GM12878 (cell line): ENCODE data around the gene ATF6. TPM values are rescaled to one million over a fixed set of nuclear protein-coding genes. Genes with fewer than 3 reads are reported as not detected.

Experiments used
- ATAC-seq: fragments of 200-7000 bp; cut with Tn5 transposase; 3 replicates; pipeline ENCODE4 v1.9.1; 2020; ENCODE audit warnings: mild to moderate bottlenecking, moderate library complexity
- BruUV-seq: library from RNA; stranded (reverse); fragments of 400-500 nt; replicated peaks from 2 replicates; lab custom pipeline; 2021; lab: Mats Ljungman, UMichigan
- CTCF ChIA-PET: fragments of 300-600 bp; sonication (Branson Sonifier 250); formaldehyde crosslinking; extraction: SDS; loops from one replicate; lab custom pipeline; 2021; ENCODE audit warnings: inconsistent platforms; lab: Yijun Ruan, JAX
- POLR2A ChIA-PET: fragments of 350-600 bp; formaldehyde crosslinking; extraction: SDS; loops from one replicate; lab custom pipeline; 2021; ENCODE audit warnings: inconsistent platforms; lab: Charles Lee
- RAD21 ChIA-PET: fragments of 300-600 bp; sonication (Branson Sonifier 250); formaldehyde crosslinking; loops from one replicate; lab custom pipeline; 2023; ENCODE audit warnings: antibody characterized with exemption; ENCODE audit not compliant: unreplicated experiment; lab: Charles Lee
- SMC1A ChIA-PET: fragments of 300-600 bp; sonication (Branson Sonifier 250); formaldehyde crosslinking; loops from one replicate; lab custom pipeline; 2023; ENCODE audit not compliant: unreplicated experiment, uncharacterized antibody; lab: Charles Lee
- DNase-seq: peaks from one replicate; pipeline ENCODE4 v3.0.0-alpha.2; 2011; ENCODE audit warnings: low read depth, low spot score
- FAIRE-seq: peaks from 3 replicates; lab custom pipeline; 2011; peaks lifted over from hg19 to GRCh38; lab: Jason Lieb, UNC
- H2AFZ ChIP-seq: 2 replicates; pipeline ENCODE4 v1.6.0; 2011; ENCODE audit warnings: low read depth, low read length, control low read depth; ENCODE audit not compliant: control insufficient read depth
- H3K27ac ChIP-seq: 2 replicates; pipeline ENCODE4 v1.5.1; 2011; ENCODE audit warnings: control low read depth; ENCODE audit not compliant: control insufficient read depth, insufficient read depth
- H3K27me3 ChIP-seq, 2 experiments: replicated peaks in 1 of 2; 2 replicates each; pipeline versions ENCODE4 v1.6.0 to v1.6.1; 2011; ENCODE audit warnings: low read length in 1 of 2; ENCODE audit not compliant: control insufficient read depth in 2 of 2, insufficient read depth in 2 of 2
- H3K36me3 ChIP-seq, 2 experiments: 2 replicates each; pipeline ENCODE4 v1.5.1; 2011; ENCODE audit warnings: low read length in 1 of 2; ENCODE audit not compliant: control insufficient read depth in 2 of 2, insufficient read depth in 2 of 2
- H3K4me1 ChIP-seq: 2 replicates; pipeline ENCODE4 v1.6.1; 2011; ENCODE audit warnings: mild to moderate bottlenecking, low read length, moderate library complexity, mixed read lengths; ENCODE audit not compliant: control insufficient read depth, insufficient read depth
- H3K4me2 ChIP-seq: 2 replicates; pipeline ENCODE4 v1.6.0; 2011; ENCODE audit warnings: control low read depth; ENCODE audit not compliant: control insufficient read depth, insufficient read depth
- H3K4me3 ChIP-seq: fragments of 200-600 bp; sonication (generic); 2 replicates; pipeline ENCODE4 v1.5.1; 2016
- H3K79me2 ChIP-seq: 2 replicates; pipeline ENCODE4 v1.6.0; 2011; ENCODE audit warnings: low read length; ENCODE audit not compliant: control insufficient read depth, insufficient read depth
- H3K9ac ChIP-seq: 2 replicates; pipeline ENCODE4 v1.8.0; 2011; ENCODE audit warnings: low read length, control low read depth, mixed read lengths; ENCODE audit not compliant: control insufficient read depth, insufficient read depth
- H3K9me3 ChIP-seq: replicated peaks from 3 replicates; pipeline ENCODE4 v1.5.1; 2011; ENCODE audit warnings: mild to moderate bottlenecking, low read length; ENCODE audit not compliant: control insufficient read depth, insufficient read depth
- H4K20me1 ChIP-seq: 2 replicates; pipeline ENCODE4 v1.6.0; 2011; ENCODE audit not compliant: control insufficient read depth, insufficient read depth
- BACH1 ChIP-seq: fragments of 450-650 bp; IDR thresholded peaks from 2 replicates; pipeline ENCODE4 v1.6.1; 2017; ENCODE audit warnings: mild to moderate bottlenecking, borderline replicate concordance
- BHLHE40 ChIP-seq, 2 experiments: fragments of 450-650 bp in 1 of 2; IDR thresholded peaks; 2 replicates each; pipeline ENCODE4 v1.6.1; 2011 to 2017; ENCODE audit warnings: low read depth in 2 of 2, borderline replicate concordance in 1 of 2, improper control_type of control experiment in 1 of 2, low read length in 1 of 2, mild to moderate bottlenecking in 1 of 2
- ESRRA ChIP-seq: IDR thresholded peaks from 2 replicates; pipeline ENCODE4 v1.6.1; 2012; ENCODE audit warnings: mild to moderate bottlenecking, low read length, improper control_type of control experiment
- FOXK2 ChIP-seq: fragments of 450-650 bp; IDR thresholded peaks from 2 replicates; pipeline ENCODE4 v1.6.1; 2017; ENCODE audit warnings: mild to moderate bottlenecking, moderate library complexity
- JUNB ChIP-seq: IDR thresholded peaks from 2 replicates; pipeline ENCODE4 v1.6.1; 2016; ENCODE audit warnings: antibody characterized with exemption, mild to moderate bottlenecking
- KLF5 ChIP-seq: fragments of 450-650 bp; IDR thresholded peaks from 2 replicates; pipeline ENCODE4 v1.6.1; 2014; ENCODE audit warnings: mild to moderate bottlenecking; ENCODE audit not compliant: partially characterized antibody
- RAD51 ChIP-seq: fragments of 450-650 bp; IDR thresholded peaks from 2 replicates; pipeline ENCODE4 v1.6.1; 2016; ENCODE audit warnings: moderate library complexity, mild to moderate bottlenecking, inconsistent platforms
- SMARCA5 ChIP-seq: fragments of 450-650 bp; IDR thresholded peaks from 2 replicates; pipeline ENCODE4 v1.6.1; 2017; ENCODE audit warnings: mild to moderate bottlenecking
- SMC3 ChIP-seq: IDR thresholded peaks from 2 replicates; pipeline ENCODE4 v1.6.1; 2011; ENCODE audit warnings: low read length, improper control_type of control experiment, borderline replicate concordance
- SRF ChIP-seq, 2 experiments: IDR thresholded peaks; 2 replicates each; pipeline ENCODE4 v1.6.1; 2011; ENCODE audit warnings: low read depth in 2 of 2, low read length in 2 of 2, mild to moderate bottlenecking in 1 of 2, moderate library complexity in 1 of 2
- YBX1 ChIP-seq: fragments of 450-650 bp; IDR thresholded peaks from 2 replicates; pipeline ENCODE4 v1.6.1; 2016; ENCODE audit warnings: antibody characterized with exemption
- ZNF384 ChIP-seq: IDR thresholded peaks from 2 replicates; pipeline ENCODE4 v1.6.1; 2012; ENCODE audit warnings: low read depth, mild to moderate bottlenecking, low read length, improper control_type of control experiment, borderline replicate concordance
- WGBS: methylation state at CpG from one replicate; pipeline ENCODE4 v1.1.6; 2016; ENCODE audit warnings: low lambda C conversion rate; ENCODE audit not compliant: insufficient replicate concordance, insufficient coverage; ENCODE audit errors: missing lambda C conversion rate; 5-methylcytosine and 5-hydroxymethylcytosine counted together
- in situ Hi-C: fragments of 300-500 bp; cut with MboI; formaldehyde crosslinking; loops from 9 replicates; pipeline ENCODE4 v1.14.3; 2018; ENCODE audit warnings: mixed read lengths
- intact Hi-C: fragments of 100-400 bp; cut with micrococcal nuclease; formaldehyde crosslinking; loops from one replicate; pipeline ENCODE4 v1.14.2; 2022; ENCODE audit not compliant: unreplicated experiment
- polyA plus RNA-seq, 11 experiments: library from polyadenylated mRNA; depleted of rRNA in 4 of 11; unstranded in 6 of 11; stranded (reverse) in 5 of 11; fragments of >200 nt; fragmentation: Nextera tagmentation in 4 of 11; fragmentation: Illumina TruSeq in 1 of 11; extraction: Ambion mirVana in 4 of 11; extraction: Trizol in 1 of 11; gene quantifications; 1 replicate in 1 of 11; 2 replicates in 10 of 11; pipeline versions ENCODE4 v1.2.1 to v1.2.3, GENCODE V29; 2011 to 2016; ENCODE audit warnings: inconsistent platforms in 2 of 11, missing spikeins in 2 of 11, low read depth in 1 of 11
- total RNA-seq, 4 experiments: library from RNA; depleted of rRNA in 3 of 4; stranded (reverse); fragments of >200 nt in 3 of 4; fragmentation: Illumina TruSeq in 1 of 4; extraction: Trizol in 1 of 4; gene quantifications; 2 replicates each; pipeline versions ENCODE4 v1.2.1 to v1.2.3, GENCODE V29; 2013 to 2021
- TF ChIP-seq, protein P1 (sequence below): IDR thresholded peaks from 2 replicates; pipeline ENCODE4 v1.6.1; 2012; ENCODE audit warnings: mild to moderate bottlenecking, low read depth, low read length
- TF ChIP-seq, protein P2 (sequence below): IDR thresholded peaks from 2 replicates; pipeline ENCODE4 v1.6.1; 2011; ENCODE audit warnings: borderline replicate concordance, low read depth, mild to moderate bottlenecking, moderate library complexity, low read length; ENCODE audit not compliant: insufficient read depth, poor library complexity, severe bottlenecking

The ATF6 gene
- total and polyA plus RNA-seq, 10 of the 15 experiments (the other 5 are each of a cell fraction or from before 2014, with no cell fraction given) = 7.8 to 24.3 (median 14.7) TPM

DNA sequence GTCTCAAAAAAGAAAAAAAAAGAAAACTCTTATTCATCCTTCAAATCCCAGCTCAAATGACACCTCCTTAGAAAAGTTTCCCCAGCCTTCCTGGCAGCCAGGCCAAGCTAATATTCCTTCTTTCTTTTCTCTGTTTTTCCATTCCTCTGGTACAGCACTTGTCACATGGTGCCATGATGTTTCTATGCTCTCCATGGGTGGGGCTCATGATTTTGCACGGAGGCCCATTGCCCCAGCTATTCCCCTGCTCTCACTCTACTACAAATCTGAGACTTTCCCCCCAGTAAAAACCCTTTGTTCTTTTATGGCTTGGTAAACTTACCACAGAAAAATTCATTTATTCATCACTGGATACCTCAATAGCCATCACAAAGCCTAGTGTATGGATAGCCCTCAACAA lies 231.0 kb downstream of the ATF6 start:
- no peak for FAIRE-seq
- in situ Hi-C loops = no loop called here
- Histone ChIP-seq H3K36me3 (no peaks in the 10 kb centered on the region), H3K27ac (no peak overlapping the region)
- TF ChIP-seq KLF5 = no peak
- no peak for TF ChIP-seq RAD51
- no peak for TF ChIP-seq YBX1
- no peak for TF ChIP-seq SMARCA5
- TF ChIP-seq SRF (IDR thresholded peaks at IDR 0.05; ENCODE audit: low read depth in 2 of 2, low read length in 2 of 2) = no peak
- TF ChIP-seq, protein P1, sequence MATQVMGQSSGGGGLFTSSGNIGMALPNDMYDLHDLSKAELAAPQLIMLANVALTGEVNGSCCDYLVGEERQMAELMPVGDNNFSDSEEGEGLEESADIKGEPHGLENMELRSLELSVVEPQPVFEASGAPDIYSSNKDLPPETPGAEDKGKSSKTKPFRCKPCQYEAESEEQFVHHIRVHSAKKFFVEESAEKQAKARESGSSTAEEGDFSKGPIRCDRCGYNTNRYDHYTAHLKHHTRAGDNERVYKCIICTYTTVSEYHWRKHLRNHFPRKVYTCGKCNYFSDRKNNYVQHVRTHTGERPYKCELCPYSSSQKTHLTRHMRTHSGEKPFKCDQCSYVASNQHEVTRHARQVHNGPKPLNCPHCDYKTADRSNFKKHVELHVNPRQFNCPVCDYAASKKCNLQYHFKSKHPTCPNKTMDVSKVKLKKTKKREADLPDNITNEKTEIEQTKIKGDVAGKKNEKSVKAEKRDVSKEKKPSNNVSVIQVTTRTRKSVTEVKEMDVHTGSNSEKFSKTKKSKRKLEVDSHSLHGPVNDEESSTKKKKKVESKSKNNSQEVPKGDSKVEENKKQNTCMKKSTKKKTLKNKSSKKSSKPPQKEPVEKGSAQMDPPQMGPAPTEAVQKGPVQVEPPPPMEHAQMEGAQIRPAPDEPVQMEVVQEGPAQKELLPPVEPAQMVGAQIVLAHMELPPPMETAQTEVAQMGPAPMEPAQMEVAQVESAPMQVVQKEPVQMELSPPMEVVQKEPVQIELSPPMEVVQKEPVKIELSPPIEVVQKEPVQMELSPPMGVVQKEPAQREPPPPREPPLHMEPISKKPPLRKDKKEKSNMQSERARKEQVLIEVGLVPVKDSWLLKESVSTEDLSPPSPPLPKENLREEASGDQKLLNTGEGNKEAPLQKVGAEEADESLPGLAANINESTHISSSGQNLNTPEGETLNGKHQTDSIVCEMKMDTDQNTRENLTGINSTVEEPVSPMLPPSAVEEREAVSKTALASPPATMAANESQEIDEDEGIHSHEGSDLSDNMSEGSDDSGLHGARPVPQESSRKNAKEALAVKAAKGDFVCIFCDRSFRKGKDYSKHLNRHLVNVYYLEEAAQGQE = no peak
- TF ChIP-seq JUNB = no peak
- no peak for TF ChIP-seq BACH1
- no peak for TF ChIP-seq ESRRA
- TF ChIP-seq ZNF384 = no peak
- TF ChIP-seq BHLHE40 (IDR thresholded peaks at IDR 0.05; ENCODE audit: borderline replicate concordance in 1 of 2, low read depth in 2 of 2, low read length in 1 of 2) = no peak
- TF ChIP-seq, protein P2, sequence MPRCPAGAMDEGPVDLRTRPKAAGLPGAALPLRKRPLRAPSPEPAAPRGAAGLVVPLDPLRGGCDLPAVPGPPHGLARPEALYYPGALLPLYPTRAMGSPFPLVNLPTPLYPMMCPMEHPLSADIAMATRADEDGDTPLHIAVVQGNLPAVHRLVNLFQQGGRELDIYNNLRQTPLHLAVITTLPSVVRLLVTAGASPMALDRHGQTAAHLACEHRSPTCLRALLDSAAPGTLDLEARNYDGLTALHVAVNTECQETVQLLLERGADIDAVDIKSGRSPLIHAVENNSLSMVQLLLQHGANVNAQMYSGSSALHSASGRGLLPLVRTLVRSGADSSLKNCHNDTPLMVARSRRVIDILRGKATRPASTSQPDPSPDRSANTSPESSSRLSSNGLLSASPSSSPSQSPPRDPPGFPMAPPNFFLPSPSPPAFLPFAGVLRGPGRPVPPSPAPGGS = no peak
- TF ChIP-seq SMC3 = no peak
- no peak for TF ChIP-seq FOXK2
- TF ChIP-seq, all 136 proteins: peak for 0
- no peak for DNase-seq
- no peaks in the 10 kb centered on the region for H3K4me1 ChIP-seq
- CTCF ChIA-PET = no interaction called here
- H3K9me3 ChIP-seq = no peaks in the 10 kb centered on the region
- no peaks in the 10 kb centered on the region for H3K79me2 ChIP-seq
- SMC1A ChIA-PET = no interaction called here
- no peak overlapping the region for H3K4me3 ChIP-seq
- no peak overlapping the region for H2AFZ ChIP-seq
- H3K4me2 ChIP-seq = no peak overlapping the region
- 11% methylated on average over 1 of the region's 1 CpG for WGBS
- RAD21 ChIA-PET = no interaction called here
- peaks cover 0 to 3% of the 10 kb centered on the region in 2 experiments; a peak in 3 of 4 replicates for H3K27me3 ChIP-seq
- no peak for ATAC-seq
- intact Hi-C loops = no loop called here
- POLR2A ChIA-PET = no interaction called here
- no peaks in the 10 kb centered on the region for H4K20me1 ChIP-seq
- no TSS peak for BruUV-seq
- no peak overlapping the region for H3K9ac ChIP-seq
